Epithelial cell of proximal tubule (primary cell): ENCODE results near the gene DIS3. TPM values are rescaled to one million over a fixed set of nuclear protein-coding genes. Genes with fewer than 3 reads are reported as not detected.
A peak's percentile ranks its signal among the peaks of the same experiment; 100 is the strongest.

ENCODE experiments used
- DNase-seq: peaks from one replicate; pipeline ENCODE4 v3.0.0-alpha.2; 2011; ENCODE audit warnings: low read depth
- H3K4me3 ChIP-seq: 2 replicates; pipeline ENCODE4 v1.5.1; 2011; ENCODE audit warnings: low read depth, mild to moderate bottlenecking, low read length
- total RNA-seq: library from RNA; depleted of rRNA; stranded (reverse); fragments of >200 nt; gene quantifications from 2 replicates; pipeline ENCODE4 v1.2.3, GENCODE V29; 2015
- TF ChIP-seq, protein P1 (sequence below): conservative IDR thresholded peaks from 2 replicates; pipeline ENCODE4 v1.5.1; 2012; ENCODE audit warnings: low read depth, mild to moderate bottlenecking, low read length

DIS3 gene, protein sequence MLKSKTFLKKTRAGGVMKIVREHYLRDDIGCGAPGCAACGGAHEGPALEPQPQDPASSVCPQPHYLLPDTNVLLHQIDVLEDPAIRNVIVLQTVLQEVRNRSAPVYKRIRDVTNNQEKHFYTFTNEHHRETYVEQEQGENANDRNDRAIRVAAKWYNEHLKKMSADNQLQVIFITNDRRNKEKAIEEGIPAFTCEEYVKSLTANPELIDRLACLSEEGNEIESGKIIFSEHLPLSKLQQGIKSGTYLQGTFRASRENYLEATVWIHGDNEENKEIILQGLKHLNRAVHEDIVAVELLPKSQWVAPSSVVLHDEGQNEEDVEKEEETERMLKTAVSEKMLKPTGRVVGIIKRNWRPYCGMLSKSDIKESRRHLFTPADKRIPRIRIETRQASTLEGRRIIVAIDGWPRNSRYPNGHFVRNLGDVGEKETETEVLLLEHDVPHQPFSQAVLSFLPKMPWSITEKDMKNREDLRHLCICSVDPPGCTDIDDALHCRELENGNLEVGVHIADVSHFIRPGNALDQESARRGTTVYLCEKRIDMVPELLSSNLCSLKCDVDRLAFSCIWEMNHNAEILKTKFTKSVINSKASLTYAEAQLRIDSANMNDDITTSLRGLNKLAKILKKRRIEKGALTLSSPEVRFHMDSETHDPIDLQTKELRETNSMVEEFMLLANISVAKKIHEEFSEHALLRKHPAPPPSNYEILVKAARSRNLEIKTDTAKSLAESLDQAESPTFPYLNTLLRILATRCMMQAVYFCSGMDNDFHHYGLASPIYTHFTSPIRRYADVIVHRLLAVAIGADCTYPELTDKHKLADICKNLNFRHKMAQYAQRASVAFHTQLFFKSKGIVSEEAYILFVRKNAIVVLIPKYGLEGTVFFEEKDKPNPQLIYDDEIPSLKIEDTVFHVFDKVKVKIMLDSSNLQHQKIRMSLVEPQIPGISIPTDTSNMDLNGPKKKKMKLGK
- 27.4 and 28.8 TPM in 2 replicates for total RNA-seq

GRCh38 chr13:72781451-72782439 is at the start of gene DIS3, which contains the start of gene PIBF1:
Gene DIS3, minus strand, starts transcription at chr13:72781900. Its CDS starts 68 bp downstream, at chr13:72781832.
Gene PIBF1, plus strand, starts transcription at chr13:72782133. Its CDS starts 1,337 bp downstream, at chr13:72783470.
- TF ChIP-seq, protein P1, sequence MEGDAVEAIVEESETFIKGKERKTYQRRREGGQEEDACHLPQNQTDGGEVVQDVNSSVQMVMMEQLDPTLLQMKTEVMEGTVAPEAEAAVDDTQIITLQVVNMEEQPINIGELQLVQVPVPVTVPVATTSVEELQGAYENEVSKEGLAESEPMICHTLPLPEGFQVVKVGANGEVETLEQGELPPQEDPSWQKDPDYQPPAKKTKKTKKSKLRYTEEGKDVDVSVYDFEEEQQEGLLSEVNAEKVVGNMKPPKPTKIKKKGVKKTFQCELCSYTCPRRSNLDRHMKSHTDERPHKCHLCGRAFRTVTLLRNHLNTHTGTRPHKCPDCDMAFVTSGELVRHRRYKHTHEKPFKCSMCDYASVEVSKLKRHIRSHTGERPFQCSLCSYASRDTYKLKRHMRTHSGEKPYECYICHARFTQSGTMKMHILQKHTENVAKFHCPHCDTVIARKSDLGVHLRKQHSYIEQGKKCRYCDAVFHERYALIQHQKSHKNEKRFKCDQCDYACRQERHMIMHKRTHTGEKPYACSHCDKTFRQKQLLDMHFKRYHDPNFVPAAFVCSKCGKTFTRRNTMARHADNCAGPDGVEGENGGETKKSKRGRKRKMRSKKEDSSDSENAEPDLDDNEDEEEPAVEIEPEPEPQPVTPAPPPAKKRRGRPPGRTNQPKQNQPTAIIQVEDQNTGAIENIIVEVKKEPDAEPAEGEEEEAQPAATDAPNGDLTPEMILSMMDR = no peak
- peak within 1 kb of the TSS; percentile 97 for H3K4me3 ChIP-seq

DNA sequence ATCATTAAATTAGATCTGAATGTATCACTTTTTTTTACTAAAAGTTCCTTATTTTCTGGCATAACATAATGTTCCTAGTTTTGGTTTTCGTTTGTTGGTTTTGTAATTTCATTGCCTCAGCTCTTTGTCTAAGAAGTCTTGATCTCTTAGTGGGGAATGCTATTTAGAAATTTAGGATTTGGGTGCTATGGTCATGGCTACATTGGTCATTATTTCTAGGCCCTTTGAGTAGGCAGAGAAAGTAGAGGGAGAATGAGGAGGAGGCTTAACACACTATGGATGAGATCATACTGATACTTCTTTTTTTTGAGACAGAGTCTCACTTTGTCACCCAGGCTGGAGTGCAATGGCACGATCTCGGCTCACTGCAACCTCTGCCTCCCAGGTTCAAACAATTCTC is 42.0 kb upstream of the DIS3 start:
- TF ChIP-seq, protein P1 = no peak
- H3K4me3 ChIP-seq = no peak overlapping the region
- DNase-seq = no peak

More at GRCh38 chr13:72781451-72782439, at the start of gene DIS3, which contains the start of gene PIBF1:
- DNase-seq = peak; percentile 82

GRCh38 chr13:72823081-72823480 is 41.4 kb upstream of the DIS3 start:
- H3K4me3 ChIP-seq = no peak overlapping the region
- TF ChIP-seq, protein P1 = no peak
- no peak for DNase-seq

GRCh38 chr13:72820898-72821279 is 39.2 kb upstream of the DIS3 start:
- no peak overlapping the region for H3K4me3 ChIP-seq
- TF ChIP-seq, protein P1 = no peak
- DNase-seq = no peak

- TF ChIP-seq, protein P1 = no peak
- DNase-seq = peak; percentile 47
- no peak overlapping the region for H3K4me3 ChIP-seq
Measured at GRCh38 chr13:72820156-72820897, 38.6 kb upstream of the DIS3 start.
